ENCODE measurements around the gene ANKRD62.
A peak's percentile ranks its signal among the peaks of the same experiment; 100 is the strongest.

Gene ANKRD62

DNA sequence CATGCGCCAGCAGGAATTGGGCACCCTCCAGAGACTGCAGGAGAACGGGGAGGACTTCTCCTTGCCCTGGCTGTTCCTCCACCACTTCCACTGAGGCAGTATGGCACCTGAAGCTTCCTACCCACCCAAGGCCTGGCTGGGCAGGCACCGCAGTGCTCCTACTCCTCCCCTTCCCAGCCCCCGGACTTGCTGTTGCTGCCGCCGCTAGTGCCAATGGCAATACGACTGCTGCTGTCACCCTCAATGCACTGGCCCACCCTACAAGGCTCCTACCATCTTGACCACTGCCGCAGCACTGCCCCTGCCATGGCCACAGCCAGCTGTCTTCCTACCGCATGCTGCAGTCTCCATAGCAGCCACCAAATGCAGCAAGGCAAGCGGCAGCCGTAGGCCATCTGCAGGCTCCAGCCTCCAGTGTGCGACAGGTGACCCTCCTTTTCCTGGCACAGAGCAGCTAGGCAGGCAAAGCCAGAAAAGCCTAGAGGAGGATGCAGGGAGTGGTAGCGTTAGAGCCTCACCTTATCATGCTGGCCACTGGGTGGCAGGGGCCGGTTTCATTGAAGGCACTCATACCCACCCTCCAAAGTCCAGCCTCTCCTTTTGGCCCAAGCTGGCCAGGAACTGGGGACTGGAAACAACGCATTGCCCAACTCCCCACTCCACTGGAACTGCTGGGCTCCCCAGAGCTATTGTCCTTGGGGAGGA, 47.4 kb upstream of the ANKRD62 start:
- TF ChIP-seq SCRT1 (tag by site-specific recombination; IDR thresholded peaks at IDR 0.05; ENCODE audit: borderline replicate concordance) (peak; percentile 91), SCRT2 (tag by site-specific recombination; IDR thresholded peaks at IDR 0.05) (peak; percentile 90), YY2 (tag by site-specific recombination; IDR thresholded peaks at IDR 0.05) (no peak)
- Histone ChIP-seq H3K4me1 (ENCODE audit: control insufficient read depth, insufficient read depth, low read length) (no peaks in the 10 kb centered on the region), H3K4me3 (ENCODE audit: low read depth, low read length) (no peak overlapping the region), H3K36me3 (ENCODE audit: control insufficient read depth in 2 of 2, insufficient read depth in 1 of 2, low read length in 2 of 2) (no peaks in the 10 kb centered on the region), H3K9me3 (ENCODE audit: control insufficient read depth, insufficient read depth, low read depth, low read length) (no peaks in the 10 kb centered on the region), H3K27ac (ENCODE audit: extremely low read depth, low read depth, low read length) (no peak overlapping the region)
- ChIA-PET POLR2A (no interaction called here), CTCF (interaction anchor here (0.7 to 1.0 kb wide), 2 partner anchors 50 to 313 kb away, joined by 3 read pairs; no protein-coding TSS in a partner anchor)

GRCh38 chr18:12046751-12047335, 46.8 kb upstream of the ANKRD62 start:
- H3K4me1 ChIP-seq (ENCODE audit: control insufficient read depth, insufficient read depth, low read length), result no peaks in the 10 kb centered on the region
- no peaks in the 10 kb centered on the region for H3K9me3 ChIP-seq (ENCODE audit: control insufficient read depth, insufficient read depth, low read depth, low read length)
- ChIA-PET POLR2A (no interaction called here), CTCF (interaction anchor here (1.0 kb wide), 1 partner anchor 51 kb away, joined by 3 read pairs; no protein-coding TSS in a partner anchor)
- no peak overlapping the region for H3K27ac ChIP-seq (ENCODE audit: extremely low read depth, low read depth, low read length)
- TF ChIP-seq ZNF596 (tag by site-specific recombination; IDR thresholded peaks at IDR 0.05) (no peak), TCF7L2 (IDR thresholded peaks at IDR 0.05; ENCODE audit: borderline replicate concordance, low read depth, low read length) (no peak), ZNF184 (tag by site-specific recombination; IDR thresholded peaks at IDR 0.05) (no peak), ZNF654 (tag by site-specific recombination; IDR thresholded peaks at IDR 0.05; ENCODE audit: low read depth) (peak; percentile 13; the same call in 1 of the 2 replicates), HOXD13 (CRISPR knock-in tag; IDR thresholded peaks at IDR 0.05; ENCODE audit: borderline replicate concordance) (no peak), ZBTB26 (tag by site-specific recombination; optimal IDR thresholded peaks at IDR 0.05) (no peak)
- no peak overlapping the region for H3K4me3 ChIP-seq (ENCODE audit: low read depth, low read length)
- no peaks in the 10 kb centered on the region for H3K36me3 ChIP-seq (ENCODE audit: control insufficient read depth in 2 of 2, insufficient read depth in 1 of 2, low read length in 2 of 2)

DNA sequence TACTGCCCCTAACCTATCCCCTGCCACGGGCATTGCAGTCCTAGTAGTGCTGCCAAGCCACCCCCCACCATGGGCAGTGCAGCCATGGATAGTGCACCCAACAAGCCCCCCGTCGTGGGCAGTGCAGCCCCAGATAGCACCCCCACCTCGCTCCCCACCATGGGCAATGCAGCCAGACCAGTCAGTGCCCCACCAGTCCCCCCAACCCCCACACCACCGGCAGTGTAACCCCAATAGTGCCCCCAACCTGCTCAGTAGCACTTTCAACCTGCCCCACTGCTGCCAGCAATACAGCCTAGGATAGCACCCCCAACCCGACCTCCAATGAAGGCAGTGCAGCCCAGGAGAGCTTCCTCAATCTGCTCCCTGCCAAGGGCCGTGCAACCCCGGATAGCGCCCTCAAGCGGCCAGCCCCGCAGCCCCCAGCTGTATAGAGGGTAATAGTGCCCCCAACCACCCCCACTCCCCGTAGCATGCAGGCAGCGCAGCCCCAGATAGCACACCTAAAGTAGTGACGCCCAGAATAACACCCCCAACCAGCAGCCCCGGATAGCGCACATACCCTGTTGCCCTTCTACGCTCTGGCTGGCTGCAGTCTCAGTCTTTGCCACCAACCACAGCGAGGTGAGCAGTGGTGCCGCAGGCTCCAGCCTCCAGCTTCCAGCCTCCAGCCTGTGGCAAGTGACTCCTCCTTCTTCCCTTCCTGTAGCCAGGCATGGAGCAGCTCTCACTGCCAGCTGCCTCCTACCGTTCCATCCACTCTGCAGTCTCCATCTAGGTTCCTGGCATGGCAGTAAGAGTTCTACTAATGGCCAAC, 45.4 kb upstream of the ANKRD62 start:
- TF ChIP-seq ZNF658 (tag by site-specific recombination; IDR thresholded peaks at IDR 0.05), result no peak
- TF ChIP-seq ZNF311 (tag by site-specific recombination; IDR thresholded peaks at IDR 0.05; ENCODE audit: borderline replicate concordance), result no peak
- TF ChIP-seq ZNF521 (tag by site-specific recombination; IDR thresholded peaks at IDR 0.05), result no peak
- no peak for TF ChIP-seq YY2 (tag by site-specific recombination; IDR thresholded peaks at IDR 0.05)
- TF ChIP-seq ZNF670 (tag by site-specific recombination; IDR thresholded peaks at IDR 0.05; ENCODE audit: low read depth), result no peak
- Histone ChIP-seq H3K4me3 (ENCODE audit: low read depth, low read length) (no peak overlapping the region), H3K9me3 (ENCODE audit: control insufficient read depth, insufficient read depth, low read depth, low read length) (no peaks in the 10 kb centered on the region), H3K27ac (ENCODE audit: extremely low read depth, low read depth, low read length) (no peak overlapping the region), H3K4me1 (ENCODE audit: control insufficient read depth, insufficient read depth, low read length) (no peaks in the 10 kb centered on the region), H3K36me3 (ENCODE audit: control insufficient read depth in 2 of 2, insufficient read depth in 1 of 2, low read length in 2 of 2) (no peaks in the 10 kb centered on the region)
- ChIA-PET CTCF (interaction anchor here (0.6 to 4.3 kb wide), 4 partner anchors 10 to 1987 kb away, joined by 3 to 32 read pairs (median 4); no protein-coding TSS in a partner anchor), POLR2A (no interaction called here)

- Histone ChIP-seq H3K4me1 (ENCODE audit: control insufficient read depth, insufficient read depth, low read length) (no peaks in the 10 kb centered on the region), H3K27ac (ENCODE audit: extremely low read depth, low read depth, low read length) (no peak overlapping the region), H3K9me3 (ENCODE audit: control insufficient read depth, insufficient read depth, low read depth, low read length) (no peaks in the 10 kb centered on the region), H3K4me3 (ENCODE audit: low read depth, low read length) (no peak overlapping the region), H3K36me3 (ENCODE audit: control insufficient read depth in 2 of 2, insufficient read depth in 1 of 2, low read length in 2 of 2) (no peaks in the 10 kb centered on the region)
- CTCF ChIA-PET, result interaction anchor here (1.1 to 4.3 kb wide), 3 partner anchors 10 to 393 kb away, joined by 3 to 32 read pairs (median 4); no protein-coding TSS in a partner anchor
- POLR2A ChIA-PET, result no interaction called here
- TF ChIP-seq ZNF112 (tag by site-specific recombination; IDR thresholded peaks at IDR 0.05) (no peak), ZNF223 (tag by site-specific recombination; IDR thresholded peaks at IDR 0.05) (no peak), ZNF677 (tag by site-specific recombination; IDR thresholded peaks at IDR 0.05) (no peak), ZNF600 (tag by site-specific recombination; IDR thresholded peaks at IDR 0.05) (no peak), KLF17 (tag by site-specific recombination; IDR thresholded peaks at IDR 0.05) (no peak), SETDB1 (IDR thresholded peaks at IDR 0.05; ENCODE audit: insufficient read length, low read length) (no peak), ZBTB48 (tag by site-specific recombination; IDR thresholded peaks at IDR 0.05) (no peak), ZNF610 (tag by site-specific recombination; IDR thresholded peaks at IDR 0.05; ENCODE audit: borderline replicate concordance) (no peak), ZNF433 (tag by site-specific recombination; IDR thresholded peaks at IDR 0.05; ENCODE audit: low read depth) (no peak), ZNF114 (tag by site-specific recombination; IDR thresholded peaks at IDR 0.05) (no peak)
- TF ChIP-seq, protein P1, sequence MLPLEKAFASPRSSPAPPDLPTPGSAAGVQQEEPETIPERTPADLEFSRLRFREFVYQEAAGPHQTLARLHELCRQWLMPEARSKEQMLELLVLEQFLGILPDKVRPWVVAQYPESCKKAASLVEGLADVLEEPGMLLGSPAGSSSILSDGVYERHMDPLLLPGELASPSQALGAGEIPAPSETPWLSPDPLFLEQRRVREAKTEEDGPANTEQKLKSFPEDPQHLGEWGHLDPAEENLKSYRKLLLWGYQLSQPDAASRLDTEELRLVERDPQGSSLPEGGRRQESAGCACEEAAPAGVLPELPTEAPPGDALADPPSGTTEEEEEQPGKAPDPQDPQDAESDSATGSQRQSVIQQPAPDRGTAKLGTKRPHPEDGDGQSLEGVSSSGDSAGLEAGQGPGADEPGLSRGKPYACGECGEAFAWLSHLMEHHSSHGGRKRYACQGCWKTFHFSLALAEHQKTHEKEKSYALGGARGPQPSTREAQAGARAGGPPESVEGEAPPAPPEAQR (tag by site-specific recombination; IDR thresholded peaks at IDR 0.05), result no peak
Measured at GRCh38 chr18:12048827-12049175, 44.8 kb upstream of the ANKRD62 start.

Data from HEK293 (cell line).